NCI-H146 treated with DMSO at 0.1 percent for 48 hours (cell line): ENCODE results near the gene UBE2K.
"Not testable (repeated sequence)": the region's sequence is repeated elsewhere in the genome, so short reads cannot be mapped to it uniquely, and the experiment has no call there.

ENCODE experiments used
- DNase-seq: peaks from one replicate; lab custom pipeline; 2025; ENCODE audit not compliant: unreplicated experiment; lab: John Stamatoyannopoulos, UW

Gene UBE2K

GRCh38 chr4:39721788-39722187 is 23.9 kb downstream of the UBE2K start:
- DNase-seq: no peak

- no peak for DNase-seq
Observed at GRCh38 chr4:39729557-39729956, 31.6 kb downstream of the UBE2K start.

GRCh38 chr4:39730072-39730471 is 32.1 kb downstream of the UBE2K start:
- DNase-seq: no peak

- no peak for DNase-seq
Observed at GRCh38 chr4:39731908-39732307, 34.0 kb downstream of the UBE2K start.

GRCh38 chr4:39732728-39733127 is 34.8 kb downstream of the UBE2K start:
- no peak for DNase-seq

- not testable (repeated sequence) for DNase-seq
Observed at GRCh38 chr4:39739591-39739990, 41.7 kb downstream of the UBE2K start.

- no peak for DNase-seq
Observed at GRCh38 chr4:39741401-39741800, 43.5 kb downstream of the UBE2K start.

GRCh38 chr4:39745920-39746319 is 48.0 kb downstream of the UBE2K start:
- DNase-seq: no peak

- DNase-seq: no peak
Observed at GRCh38 chr4:39750216-39750615, 52.3 kb downstream of the UBE2K start.

- no peak for DNase-seq
Observed at GRCh38 chr4:39754309-39754708, 56.4 kb downstream of the UBE2K start.

- DNase-seq: no peak
Observed at GRCh38 chr4:39756159-39756558, 58.2 kb downstream of the UBE2K start.

- no peak for DNase-seq
Observed at GRCh38 chr4:39758176-39758575, 60.2 kb downstream of the UBE2K start.

GRCh38 chr4:39759569-39759968 is 61.6 kb downstream of the UBE2K start:
- no peak for DNase-seq

- DNase-seq: no peak
Observed at GRCh38 chr4:39761005-39761667, 63.2 kb downstream of the UBE2K start.

GRCh38 chr4:39763714-39764572 is 66.0 kb downstream of the UBE2K start:
- no peak for DNase-seq

GRCh38 chr4:39770005-39770404 is 72.1 kb downstream of the UBE2K start:
- no peak for DNase-seq

GRCh38 chr4:39770471-39770870 is 72.5 kb downstream of the UBE2K start:
- DNase-seq: no peak

- no peak for DNase-seq
Observed at GRCh38 chr4:39770969-39771724, 73.2 kb downstream of the UBE2K start.

- DNase-seq: not testable (repeated sequence)
Observed at GRCh38 chr4:39781988-39782387, 84.1 kb downstream of the UBE2K start.

- DNase-seq: no peak
Observed at GRCh38 chr4:39785083-39785482, 87.1 kb downstream of the UBE2K start.

- no peak for DNase-seq
Observed at GRCh38 chr4:39786838-39787237, 88.9 kb downstream of the UBE2K start.

- no peak for DNase-seq
Observed at GRCh38 chr4:39792128-39792527, 94.2 kb downstream of the UBE2K start.
